ENCODE measurements around the gene EXOSC1.

EXOSC1 gene

GRCh38 chr10:97406064-97406463 is 39.7 kb downstream of the EXOSC1 start:
- Mint-ChIP-seq H3K4me3 (no peak overlapping the region), H3K36me3 (ENCODE audit: low read depth) (no peaks in the 10 kb centered on the region), H3K4me1 (peaks cover 4% of the 10 kb centered on the region), H3K27ac (no peak overlapping the region), H3K9me3 (no peaks in the 10 kb centered on the region), H3K27me3 (ENCODE audit: low read depth) (no peaks in the 10 kb centered on the region)
- TF ChIP-seq, protein P1, sequence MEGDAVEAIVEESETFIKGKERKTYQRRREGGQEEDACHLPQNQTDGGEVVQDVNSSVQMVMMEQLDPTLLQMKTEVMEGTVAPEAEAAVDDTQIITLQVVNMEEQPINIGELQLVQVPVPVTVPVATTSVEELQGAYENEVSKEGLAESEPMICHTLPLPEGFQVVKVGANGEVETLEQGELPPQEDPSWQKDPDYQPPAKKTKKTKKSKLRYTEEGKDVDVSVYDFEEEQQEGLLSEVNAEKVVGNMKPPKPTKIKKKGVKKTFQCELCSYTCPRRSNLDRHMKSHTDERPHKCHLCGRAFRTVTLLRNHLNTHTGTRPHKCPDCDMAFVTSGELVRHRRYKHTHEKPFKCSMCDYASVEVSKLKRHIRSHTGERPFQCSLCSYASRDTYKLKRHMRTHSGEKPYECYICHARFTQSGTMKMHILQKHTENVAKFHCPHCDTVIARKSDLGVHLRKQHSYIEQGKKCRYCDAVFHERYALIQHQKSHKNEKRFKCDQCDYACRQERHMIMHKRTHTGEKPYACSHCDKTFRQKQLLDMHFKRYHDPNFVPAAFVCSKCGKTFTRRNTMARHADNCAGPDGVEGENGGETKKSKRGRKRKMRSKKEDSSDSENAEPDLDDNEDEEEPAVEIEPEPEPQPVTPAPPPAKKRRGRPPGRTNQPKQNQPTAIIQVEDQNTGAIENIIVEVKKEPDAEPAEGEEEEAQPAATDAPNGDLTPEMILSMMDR (IDR thresholded peaks at IDR 0.05; ENCODE audit: unreplicated experiment in 3 of 3): no peak

DNA sequence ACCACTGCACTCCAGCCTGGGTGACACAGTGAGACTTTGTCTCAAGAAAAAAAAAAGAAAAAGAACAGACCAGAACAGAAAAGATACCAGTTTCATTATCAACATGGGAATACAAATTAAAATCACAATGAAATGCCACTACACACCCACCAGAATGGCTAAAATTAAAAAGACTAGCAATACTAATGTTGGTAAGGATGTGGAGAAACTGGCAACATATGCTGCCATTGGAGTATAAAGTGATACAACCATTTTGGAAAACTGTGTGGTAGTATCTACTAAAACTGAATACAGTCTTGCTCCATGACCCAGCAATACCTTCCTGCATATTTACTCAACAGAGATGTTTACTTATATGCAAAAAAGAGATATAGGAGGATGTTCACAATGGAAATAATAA is 41.8 kb downstream of the EXOSC1 start:
- Mint-ChIP-seq H3K4me1 (peaks cover 12% of the 10 kb centered on the region), H3K27ac (no peak overlapping the region), H3K4me3 (no peak overlapping the region), H3K36me3 (ENCODE audit: low read depth) (no peaks in the 10 kb centered on the region), H3K9me3 (no peaks in the 10 kb centered on the region), H3K27me3 (ENCODE audit: low read depth) (no peaks in the 10 kb centered on the region)
- TF ChIP-seq, protein P1 (IDR thresholded peaks at IDR 0.05; ENCODE audit: unreplicated experiment in 3 of 3): no peak

DNA sequence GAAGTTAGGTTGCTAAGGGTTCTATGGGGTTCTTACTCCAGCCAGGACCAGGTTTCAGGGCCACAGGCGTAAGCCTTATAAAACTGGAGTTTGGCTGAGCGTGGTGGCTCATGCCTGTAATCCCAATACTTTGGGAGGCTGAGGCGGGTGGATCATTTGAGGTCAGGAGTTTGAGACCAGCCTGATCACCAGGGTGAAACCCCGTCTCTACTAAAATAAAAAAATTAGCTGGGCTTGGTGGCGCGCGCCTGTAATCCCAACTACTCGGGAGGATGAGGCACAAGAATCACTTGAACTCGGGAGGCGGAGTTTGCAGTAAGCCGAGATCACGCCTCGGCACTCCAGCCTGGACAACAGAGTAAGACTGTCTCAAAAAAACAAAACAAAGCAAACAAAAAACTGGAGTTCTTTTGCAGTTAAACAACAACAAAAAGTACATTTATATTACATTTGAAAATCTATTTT is 44.3 kb downstream of the EXOSC1 start:
- H3K9me3 Mint-ChIP-seq: no peaks in the 10 kb centered on the region
- H3K36me3 Mint-ChIP-seq (ENCODE audit: low read depth): no peaks in the 10 kb centered on the region
- no peaks in the 10 kb centered on the region for H3K27me3 Mint-ChIP-seq (ENCODE audit: low read depth)
- TF ChIP-seq, protein P1 (IDR thresholded peaks at IDR 0.05; ENCODE audit: unreplicated experiment in 3 of 3): no peak
- peaks cover 12% of the 10 kb centered on the region for H3K4me1 Mint-ChIP-seq
- peak overlapping the region; percentile 92 to 96 (median 96) for H3K4me3 Mint-ChIP-seq
- peak overlapping the region; percentile 36 to 85 (median 71) for H3K27ac Mint-ChIP-seq

GRCh38 chr10:97400665-97401454 is 44.9 kb downstream of the EXOSC1 start, which contains the start of gene RRP12:
RRP12 (minus strand) TSS chr10:97401340; CDS start chr10:97401231, 109 bp downstream.
- H3K27me3 Mint-ChIP-seq (ENCODE audit: low read depth): no peaks in the 10 kb centered on the region
- H3K27ac Mint-ChIP-seq: peak within 1 kb of the TSS; percentile 36 to 85 (median 71)
- peaks cover 12% of the 10 kb centered on the region for H3K4me1 Mint-ChIP-seq
- no peaks in the 10 kb centered on the region for H3K9me3 Mint-ChIP-seq
- peak within 1 kb of the TSS; percentile 92 to 96 (median 96) for H3K4me3 Mint-ChIP-seq
- TF ChIP-seq, protein P1 (IDR thresholded peaks at IDR 0.05; ENCODE audit: unreplicated experiment in 3 of 3): peak in 1 of 3 experiments; percentile 9
- peaks cover 6% of the 10 kb centered on the region for H3K36me3 Mint-ChIP-seq (ENCODE audit: low read depth)

DNA sequence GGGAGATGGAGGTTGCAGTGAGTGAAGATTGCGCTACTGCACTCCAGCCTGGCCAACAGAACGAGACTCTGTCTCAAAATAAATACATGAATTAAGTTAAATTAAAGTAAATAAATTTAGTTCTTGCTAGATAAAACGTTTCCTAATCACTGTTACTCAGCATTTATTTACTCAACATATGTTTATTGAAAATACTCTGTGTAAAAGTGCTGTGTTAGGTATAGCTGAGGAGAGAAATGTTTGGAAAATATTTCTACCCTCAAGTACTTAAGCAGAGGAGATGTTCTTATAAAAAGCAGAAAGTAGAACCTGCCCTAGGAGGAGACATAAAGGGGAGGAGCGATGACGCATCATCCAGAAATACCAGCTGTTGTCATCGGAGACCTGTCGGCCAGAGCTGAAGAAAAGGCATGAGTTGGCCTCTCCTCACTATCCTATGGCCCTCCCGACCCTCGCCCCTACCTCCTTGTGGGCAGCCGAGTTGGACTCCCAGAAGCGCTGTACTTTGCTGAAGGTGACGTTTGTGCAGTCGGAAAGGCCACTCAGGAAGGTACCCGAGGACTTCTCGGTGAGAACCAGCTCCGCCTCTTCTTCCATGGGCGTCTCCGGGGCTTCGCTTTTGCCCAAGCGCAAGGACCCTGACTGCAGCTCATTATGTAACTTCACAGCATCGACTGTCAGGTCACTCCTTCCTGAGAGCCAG is 45.8 kb downstream of the EXOSC1 start:
- Mint-ChIP-seq H3K9me3 (no peaks in the 10 kb centered on the region), H3K27ac (peak overlapping the region; percentile 36 to 85 (median 61)), H3K4me3 (peak overlapping the region; percentile 92 to 96 (median 96)), H3K36me3 (ENCODE audit: low read depth) (peaks cover 6% of the 10 kb centered on the region), H3K4me1 (peaks cover 12% of the 10 kb centered on the region), H3K27me3 (ENCODE audit: low read depth) (no peaks in the 10 kb centered on the region)
- TF ChIP-seq, protein P1 (IDR thresholded peaks at IDR 0.05; ENCODE audit: unreplicated experiment in 3 of 3): no peak

Measured in nephron (organoid).